GM08714 (cell line): ENCODE measurements around the gene PANX1.
"Not testable (repeated sequence)": the region's sequence is repeated elsewhere in the genome, so short reads cannot be mapped to it uniquely, and the experiment has no call there.

Source experiments
- H3K4me3 ChIP-seq: fragments of 200-500 bp; sonication (Bioruptor generic); 2 replicates; pipeline ENCODE4 v1.5.1; 2014; ENCODE audit warnings: mild to moderate bottlenecking, low read length, inconsistent platforms
- ZNF274 ChIP-seq: IDR thresholded peaks from 2 replicates; pipeline ENCODE4 v1.6.1; 2012; ENCODE audit warnings: mild to moderate bottlenecking, low read depth, low read length

PANX1 gene

DNA sequence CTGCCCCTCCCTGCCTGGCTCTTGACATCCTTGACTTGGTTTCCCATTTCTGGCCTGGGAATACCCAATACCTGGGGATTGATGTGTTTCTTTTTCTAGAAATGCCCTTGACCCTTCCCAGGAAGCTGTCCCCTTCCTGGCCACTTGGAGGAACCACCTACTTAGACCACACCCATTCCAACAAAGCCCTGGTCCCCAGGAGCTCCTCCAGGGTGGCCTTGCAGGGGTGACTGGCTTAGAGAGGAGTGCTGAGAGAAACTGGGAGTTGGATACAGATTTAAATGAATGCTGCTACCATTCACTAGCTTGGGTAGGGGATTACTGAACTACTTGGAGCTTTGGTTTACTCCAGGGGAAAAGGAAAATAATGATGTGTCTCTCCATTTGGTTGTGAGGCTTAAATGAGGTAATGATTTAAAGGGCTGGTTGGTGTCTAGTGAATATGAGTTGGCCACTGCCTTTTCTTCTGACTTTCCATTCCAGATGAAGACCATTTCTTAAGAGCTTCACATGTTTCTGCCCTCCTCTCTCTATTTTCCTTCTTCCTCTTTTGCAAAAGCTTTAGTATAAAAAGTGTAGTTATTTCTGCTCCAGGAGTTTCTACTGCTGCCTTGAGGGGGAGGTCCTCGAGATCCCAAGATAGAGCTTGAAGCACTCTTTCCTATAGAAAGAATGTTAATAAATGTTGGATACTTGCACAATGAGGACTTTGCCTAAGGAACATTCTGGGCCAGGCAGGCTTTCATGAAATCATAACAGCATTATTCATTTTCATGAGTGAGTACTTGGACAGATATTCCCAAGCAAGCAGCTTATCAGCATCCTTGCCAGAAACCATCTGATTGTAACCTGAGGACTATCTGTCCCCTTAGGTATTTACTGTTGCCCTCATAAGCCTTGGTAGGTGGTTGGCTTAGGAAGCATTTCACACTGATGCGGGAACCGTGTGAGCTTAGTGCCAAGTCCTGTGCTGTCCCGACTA, 22.4 kb downstream of the PANX1 start:
- H3K4me3 ChIP-seq, result no peak overlapping the region
- TF ChIP-seq ZNF274, result no peak

DNA sequence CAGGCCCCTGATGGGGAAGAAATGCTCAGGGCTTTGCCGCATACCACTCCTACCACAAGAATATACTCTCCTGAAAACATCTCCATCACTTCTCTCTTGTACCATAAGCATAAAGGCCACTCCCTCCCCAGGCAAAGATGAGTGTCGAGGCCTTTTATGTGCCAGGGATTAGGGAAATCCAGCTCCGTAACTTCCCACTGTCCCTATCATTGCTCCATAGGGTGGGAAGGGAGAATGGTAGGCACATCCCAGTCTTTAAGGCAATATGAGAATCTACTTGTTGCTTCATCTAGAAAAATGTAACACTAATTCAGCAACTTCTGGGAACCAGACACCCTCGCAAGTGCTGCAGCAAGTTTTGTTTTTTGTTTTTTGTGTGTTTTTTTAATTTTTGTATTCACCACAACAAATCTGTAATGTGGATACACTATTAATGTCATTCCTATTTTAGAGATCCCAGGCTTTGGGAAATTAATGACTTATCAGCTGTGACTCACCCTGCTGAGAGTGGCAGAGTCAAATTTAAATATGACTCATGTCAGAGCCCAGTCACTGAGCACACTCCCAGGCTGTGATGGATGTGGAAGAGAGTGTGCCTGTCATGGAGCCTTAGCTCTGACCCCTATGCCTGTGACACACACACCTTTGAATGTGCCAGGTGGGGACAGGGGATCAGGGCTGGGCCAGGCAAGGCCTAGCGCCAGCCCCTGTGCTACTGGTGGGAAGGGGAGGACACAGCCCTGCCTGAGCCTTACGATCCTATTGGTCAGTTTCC, 23.4 kb downstream of the PANX1 start:
- TF ChIP-seq ZNF274, result no peak
- no peak overlapping the region for H3K4me3 ChIP-seq

- TF ChIP-seq ZNF274, result no peak
- H3K4me3 ChIP-seq, result no peak overlapping the region
Measured at GRCh38 chr11:94152678-94153065, 24.0 kb downstream of the PANX1 start.

GRCh38 chr11:94153320-94153719, 24.7 kb downstream of the PANX1 start:
- TF ChIP-seq ZNF274, result no peak
- H3K4me3 ChIP-seq, result no peak overlapping the region

GRCh38 chr11:94154095-94154856, 25.6 kb downstream of the PANX1 start:
- no peak for TF ChIP-seq ZNF274
- H3K4me3 ChIP-seq, result no peak overlapping the region

- H3K4me3 ChIP-seq, result not testable (repeated sequence)
Measured at GRCh38 chr11:94157339-94157738, 28.7 kb downstream of the PANX1 start.

- no peak for TF ChIP-seq ZNF274
- no peak overlapping the region for H3K4me3 ChIP-seq
Measured at GRCh38 chr11:94168882-94169281, 40.2 kb downstream of the PANX1 start.

- H3K4me3 ChIP-seq, result no peak overlapping the region
- TF ChIP-seq ZNF274, result no peak
Measured at GRCh38 chr11:94169516-94169915, 40.9 kb downstream of the PANX1 start.

DNA sequence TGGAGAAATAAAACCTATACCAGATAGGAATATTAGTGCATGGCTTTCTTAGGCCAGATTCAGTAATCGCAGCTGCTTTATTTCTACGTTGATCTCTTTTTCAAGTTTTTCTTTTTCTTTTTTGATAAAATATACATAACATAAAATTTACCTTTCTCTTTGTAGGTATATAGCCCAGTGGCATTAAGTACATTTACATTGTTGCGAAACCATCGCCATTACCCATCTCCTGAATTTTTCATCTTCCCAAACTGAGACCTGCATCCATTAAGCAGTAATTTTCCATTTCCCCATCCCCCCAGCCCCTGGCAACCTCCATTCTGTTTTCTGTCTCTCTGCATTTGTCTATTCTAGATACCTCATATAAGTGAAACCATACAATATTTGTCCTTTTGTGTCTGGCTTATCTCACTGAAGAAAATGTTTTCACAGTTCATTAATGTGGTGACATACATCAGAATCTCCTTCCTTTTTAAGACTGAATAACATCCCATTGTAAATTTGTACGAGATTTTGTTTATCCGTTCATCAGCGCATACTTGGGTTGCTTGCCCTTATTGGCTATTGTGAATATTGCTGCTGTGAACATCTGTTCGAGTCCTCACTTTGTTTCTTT, 41.4 kb downstream of the PANX1 start:
- no peak overlapping the region for H3K4me3 ChIP-seq

GRCh38 chr11:94170953-94171352, 42.3 kb downstream of the PANX1 start:
- TF ChIP-seq ZNF274, result no peak
- H3K4me3 ChIP-seq, result no peak overlapping the region

More for the DNA sequence above, 41.4 kb downstream of the PANX1 start:
- no peak for TF ChIP-seq ZNF274

- no peak for TF ChIP-seq ZNF274
- no peak overlapping the region for H3K4me3 ChIP-seq
Measured at GRCh38 chr11:94171693-94172440, 43.2 kb downstream of the PANX1 start.

DNA sequence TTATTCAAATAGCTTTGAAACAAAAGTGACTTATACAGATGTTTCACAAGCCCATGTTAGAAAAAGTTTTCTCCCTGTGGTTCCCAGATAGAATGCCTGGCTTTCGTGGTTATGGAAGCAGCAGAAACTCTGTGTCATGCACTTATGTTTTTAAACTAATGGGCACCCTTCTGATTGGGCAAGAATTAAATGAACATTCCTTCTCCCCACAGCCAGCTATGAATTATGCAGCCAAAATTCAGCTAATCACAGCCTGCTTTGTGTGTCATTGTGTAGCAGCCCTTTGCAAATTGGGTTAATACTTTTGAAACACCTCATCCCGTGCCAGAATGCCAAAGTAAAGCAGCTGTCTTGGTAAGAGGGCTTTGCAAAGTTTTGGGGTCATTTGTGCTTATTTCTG, 46.9 kb downstream of the PANX1 start:
- H3K4me3 ChIP-seq, result no peak overlapping the region
- no peak for TF ChIP-seq ZNF274

- TF ChIP-seq ZNF274, result no peak
Measured at GRCh38 chr11:94178331-94178730, 49.7 kb downstream of the PANX1 start.

More at GRCh38 chr11:94178331-94178730, 49.7 kb downstream of the PANX1 start:
- H3K4me3 ChIP-seq, result no peak overlapping the region
